Gastroesophageal sphincter (tissue), 3 donors: ENCODE measurements around the gene IGFBP7.

Source experiments
- EP300 ChIP-seq: sonication (generic); formaldehyde crosslinking; IDR thresholded peaks from one replicate; pipeline ENCODE4 v1.6.1; 2017; ENCODE audit warnings: antibody characterized with exemption, mild to moderate bottlenecking
- POLR2A ChIP-seq, 2 donors: fragments of 450-650 bp; IDR thresholded peaks; one replicate each; pipeline ENCODE4 v1.6.1; 2017; ENCODE audit warnings: antibody characterized with exemption in 2 of 2, mild to moderate bottlenecking in 2 of 2, moderate library complexity in 1 of 2
- POLR2AphosphoS5 ChIP-seq: sonication (generic); formaldehyde crosslinking; IDR thresholded peaks from one replicate; pipeline ENCODE4 v1.6.1; 2017; ENCODE audit warnings: antibody characterized with exemption
- TF ChIP-seq, protein P1 (sequence below), 4 experiments: fragments of 200-600 bp in 2 of 4; fragments of 450-650 bp in 2 of 4; sonication (generic) in 1 of 4; IDR thresholded peaks; one replicate each; pipeline ENCODE4 v1.5.1; 2017 to 2019; ENCODE audit warnings: antibody characterized with exemption in 4 of 4, mild to moderate bottlenecking in 2 of 4, moderate library complexity in 2 of 4

DNA sequence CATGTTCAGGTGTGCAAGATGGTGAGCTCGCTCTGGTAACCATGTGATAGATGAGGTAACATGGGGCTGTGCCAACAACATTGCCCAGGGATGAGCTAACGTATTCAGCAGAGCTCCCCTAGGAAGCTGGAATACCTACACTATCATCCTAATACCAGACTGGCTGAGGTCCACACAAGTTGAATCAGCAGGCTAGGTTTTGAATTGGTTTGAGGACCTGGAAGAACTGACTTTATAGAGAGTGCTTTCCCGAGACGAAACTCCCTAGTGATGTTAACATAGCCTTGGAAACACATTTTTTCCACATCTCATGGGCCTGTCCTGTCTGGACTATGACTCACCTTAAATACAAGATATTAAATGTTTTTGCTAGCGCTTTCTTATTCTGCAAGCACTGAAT lies 56.7 kb downstream of the IGFBP7 start:
- no peak for TF ChIP-seq POLR2AphosphoS5
- TF ChIP-seq, protein P1, sequence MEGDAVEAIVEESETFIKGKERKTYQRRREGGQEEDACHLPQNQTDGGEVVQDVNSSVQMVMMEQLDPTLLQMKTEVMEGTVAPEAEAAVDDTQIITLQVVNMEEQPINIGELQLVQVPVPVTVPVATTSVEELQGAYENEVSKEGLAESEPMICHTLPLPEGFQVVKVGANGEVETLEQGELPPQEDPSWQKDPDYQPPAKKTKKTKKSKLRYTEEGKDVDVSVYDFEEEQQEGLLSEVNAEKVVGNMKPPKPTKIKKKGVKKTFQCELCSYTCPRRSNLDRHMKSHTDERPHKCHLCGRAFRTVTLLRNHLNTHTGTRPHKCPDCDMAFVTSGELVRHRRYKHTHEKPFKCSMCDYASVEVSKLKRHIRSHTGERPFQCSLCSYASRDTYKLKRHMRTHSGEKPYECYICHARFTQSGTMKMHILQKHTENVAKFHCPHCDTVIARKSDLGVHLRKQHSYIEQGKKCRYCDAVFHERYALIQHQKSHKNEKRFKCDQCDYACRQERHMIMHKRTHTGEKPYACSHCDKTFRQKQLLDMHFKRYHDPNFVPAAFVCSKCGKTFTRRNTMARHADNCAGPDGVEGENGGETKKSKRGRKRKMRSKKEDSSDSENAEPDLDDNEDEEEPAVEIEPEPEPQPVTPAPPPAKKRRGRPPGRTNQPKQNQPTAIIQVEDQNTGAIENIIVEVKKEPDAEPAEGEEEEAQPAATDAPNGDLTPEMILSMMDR (IDR thresholded peaks at IDR 0.05): no peak
- no peak for TF ChIP-seq EP300
- TF ChIP-seq POLR2A (IDR thresholded peaks at IDR 0.05): no peak
